Measurements from ENCODE around the gene KRTAP13-2. TPM values are rescaled to one million over a fixed set of nuclear protein-coding genes. Genes with fewer than 3 reads are reported as not detected.

KRTAP13-2 gene
- total RNA-seq, 2 donors from 2014 or later = not detected

DNA sequence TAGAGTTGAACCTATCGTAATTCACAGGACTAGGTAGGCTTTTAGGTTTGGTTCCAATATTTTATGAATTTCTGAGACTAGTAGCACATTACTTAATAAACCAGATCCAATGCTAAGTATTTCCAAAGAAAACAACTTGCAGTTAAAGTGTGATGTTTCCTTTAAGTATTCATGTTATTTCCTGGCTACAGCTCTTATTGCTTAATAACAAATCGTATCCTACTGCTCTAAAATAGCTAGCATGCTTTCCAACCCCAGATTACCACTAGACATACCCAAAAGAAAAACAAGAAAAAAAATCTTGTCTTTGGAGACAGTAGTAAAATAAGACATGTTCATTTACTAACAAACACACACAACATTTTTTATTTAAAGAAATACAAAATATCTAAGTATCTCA lies 35.5 kb downstream of the KRTAP13-2 start:
- Histone ChIP-seq H3K27ac (no peak overlapping the region), H3K4me1 (no peaks in the 10 kb centered on the region), H3K36me3 (no peaks in the 10 kb centered on the region), H3K9me3 (no peaks in the 10 kb centered on the region), H3K27me3 (no peaks in the 10 kb centered on the region), H3K4me3 (no peak overlapping the region)
- DNase-seq (ENCODE audit: low spot score) = no peak
- TF ChIP-seq, protein P1, sequence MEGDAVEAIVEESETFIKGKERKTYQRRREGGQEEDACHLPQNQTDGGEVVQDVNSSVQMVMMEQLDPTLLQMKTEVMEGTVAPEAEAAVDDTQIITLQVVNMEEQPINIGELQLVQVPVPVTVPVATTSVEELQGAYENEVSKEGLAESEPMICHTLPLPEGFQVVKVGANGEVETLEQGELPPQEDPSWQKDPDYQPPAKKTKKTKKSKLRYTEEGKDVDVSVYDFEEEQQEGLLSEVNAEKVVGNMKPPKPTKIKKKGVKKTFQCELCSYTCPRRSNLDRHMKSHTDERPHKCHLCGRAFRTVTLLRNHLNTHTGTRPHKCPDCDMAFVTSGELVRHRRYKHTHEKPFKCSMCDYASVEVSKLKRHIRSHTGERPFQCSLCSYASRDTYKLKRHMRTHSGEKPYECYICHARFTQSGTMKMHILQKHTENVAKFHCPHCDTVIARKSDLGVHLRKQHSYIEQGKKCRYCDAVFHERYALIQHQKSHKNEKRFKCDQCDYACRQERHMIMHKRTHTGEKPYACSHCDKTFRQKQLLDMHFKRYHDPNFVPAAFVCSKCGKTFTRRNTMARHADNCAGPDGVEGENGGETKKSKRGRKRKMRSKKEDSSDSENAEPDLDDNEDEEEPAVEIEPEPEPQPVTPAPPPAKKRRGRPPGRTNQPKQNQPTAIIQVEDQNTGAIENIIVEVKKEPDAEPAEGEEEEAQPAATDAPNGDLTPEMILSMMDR (IDR thresholded peaks at IDR 0.05) = no peak

GRCh38 chr21:30333736-30334135 lies 38.3 kb downstream of the KRTAP13-2 start:
- Histone ChIP-seq H3K4me3 (no peak overlapping the region), H3K36me3 (no peaks in the 10 kb centered on the region), H3K4me1 (no peaks in the 10 kb centered on the region), H3K9me3 (no peaks in the 10 kb centered on the region), H3K27me3 (no peaks in the 10 kb centered on the region), H3K27ac (no peak overlapping the region)
- TF ChIP-seq, protein P1 (IDR thresholded peaks at IDR 0.05) = no peak
- DNase-seq (ENCODE audit: low spot score) = no peak

DNA sequence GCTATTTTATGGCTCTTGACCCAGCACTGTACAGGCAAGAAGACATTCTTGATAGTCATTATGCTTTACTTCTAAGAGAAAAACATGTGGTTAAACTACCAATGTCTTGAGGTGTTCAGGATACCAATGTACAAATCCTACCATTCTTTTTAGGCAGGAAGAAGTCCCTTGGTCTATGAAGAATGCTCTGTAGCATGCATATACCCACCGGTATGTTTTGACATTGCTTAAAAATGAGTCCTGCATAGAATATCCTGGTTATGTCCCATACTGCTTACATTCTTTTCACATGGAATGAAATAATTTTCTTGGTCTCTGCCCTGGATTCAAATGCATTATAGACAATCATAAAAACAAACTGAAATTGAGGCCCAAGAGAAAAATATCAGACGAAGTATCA lies 39.4 kb downstream of the KRTAP13-2 start:
- TF ChIP-seq, protein P1 (IDR thresholded peaks at IDR 0.05) = no peak

GRCh38 chr21:30329203-30329875 lies 42.7 kb downstream of the KRTAP13-2 start:
- H3K27me3 ChIP-seq = no peaks in the 10 kb centered on the region
- no peak overlapping the region for H3K27ac ChIP-seq
- TF ChIP-seq, protein P1 (IDR thresholded peaks at IDR 0.05) = no peak
- H3K4me3 ChIP-seq = no peak overlapping the region
- H3K36me3 ChIP-seq = no peaks in the 10 kb centered on the region
- DNase-seq (ENCODE audit: low spot score) = no peak
- no peaks in the 10 kb centered on the region for H3K4me1 ChIP-seq
- H3K9me3 ChIP-seq = peaks cover 0 to 13% of the 10 kb centered on the region in 2 donors

More for the DNA sequence above, 39.4 kb downstream of the KRTAP13-2 start:
- no peak for DNase-seq (ENCODE audit: low spot score)
- no peaks in the 10 kb centered on the region for H3K36me3 ChIP-seq
- no peak overlapping the region for H3K4me3 ChIP-seq
- H3K4me1 ChIP-seq = no peaks in the 10 kb centered on the region
- H3K27ac ChIP-seq = no peak overlapping the region
- no peaks in the 10 kb centered on the region for H3K27me3 ChIP-seq
- H3K9me3 ChIP-seq = no peaks in the 10 kb centered on the region

DNA sequence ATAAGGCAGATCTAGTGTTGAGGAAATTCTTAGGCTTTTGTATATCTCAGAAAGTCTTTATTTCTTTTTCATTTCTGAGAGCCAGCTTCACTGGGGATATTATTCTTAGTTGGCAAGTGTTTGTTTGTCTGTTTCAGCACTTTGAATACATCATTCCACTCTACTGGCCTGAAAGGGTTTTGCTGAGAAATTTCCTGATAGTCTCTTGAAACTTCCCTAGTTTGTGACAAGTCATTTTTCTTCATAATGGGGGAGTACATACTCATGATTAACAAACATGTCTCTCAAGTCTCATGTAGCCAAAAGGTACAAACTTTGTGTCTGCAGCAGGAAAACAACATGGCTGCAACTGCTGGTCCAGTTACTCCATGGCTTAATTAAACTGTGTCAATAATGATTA lies 45.7 kb downstream of the KRTAP13-2 start:
- no peaks in the 10 kb centered on the region for H3K4me1 ChIP-seq
- no peak for DNase-seq (ENCODE audit: low spot score)
- H3K9me3 ChIP-seq = peaks cover 0 to 13% of the 10 kb centered on the region in 2 donors
- H3K27ac ChIP-seq = no peak overlapping the region
- no peak overlapping the region for H3K4me3 ChIP-seq
- TF ChIP-seq, protein P1 (IDR thresholded peaks at IDR 0.05) = no peak
- H3K36me3 ChIP-seq = no peaks in the 10 kb centered on the region
- no peaks in the 10 kb centered on the region for H3K27me3 ChIP-seq

Small RNA genes within 50 kb of the gene (microRNA-seq; reads per million reads assigned to microRNA genes)
- 0 reads per million in 2 donors for gene MIR4327 (ENCODE audit: borderline number of aligned reads in 2 of 2, borderline replicate concordance in 1 of 2)

Other genes starting within 250 kb of the KRTAP13-2 start
- gene CLDN17, start 205.5 kb downstream of the KRTAP13-2 start, total RNA-seq = not detected
- gene CLDN8, start 156.2 kb downstream of the KRTAP13-2 start, total RNA-seq = not detected
- gene KRTAP24-1, start 89.3 kb downstream of the KRTAP13-2 start, total RNA-seq = not detected
- gene KRTAP25-1, start 82.8 kb downstream of the KRTAP13-2 start, total RNA-seq = not detected
- not detected for gene KRTAP26-1, start 52.0 kb downstream of the KRTAP13-2 start, total RNA-seq
- not detected for gene KRTAP27-1, start 34.6 kb downstream of the KRTAP13-2 start, total RNA-seq
- gene KRTAP23-1, start 23.7 kb downstream of the KRTAP13-2 start, total RNA-seq = not detected
- gene KRTAP13-1, start 23.8 kb upstream of the KRTAP13-2 start, total RNA-seq = not detected
- gene KRTAP13-3, start 53.7 kb upstream of the KRTAP13-2 start, total RNA-seq = not detected
- not detected for gene KRTAP13-4, start 57.9 kb upstream of the KRTAP13-2 start, total RNA-seq
- not detected for gene KRTAP15-1, start 68.0 kb upstream of the KRTAP13-2 start, total RNA-seq
- not detected for gene KRTAP19-1, start 108.1 kb upstream of the KRTAP13-2 start, total RNA-seq
- not detected for gene KRTAP19-2, start 115.2 kb upstream of the KRTAP13-2 start, total RNA-seq
- not detected for gene KRTAP19-3, start 119.7 kb upstream of the KRTAP13-2 start, total RNA-seq
- not detected for gene KRTAP19-4, start 124.9 kb upstream of the KRTAP13-2 start, total RNA-seq
- not detected for gene KRTAP19-5, start 129.9 kb upstream of the KRTAP13-2 start, total RNA-seq
- gene KRTAP19-6, start 169.6 kb upstream of the KRTAP13-2 start, total RNA-seq = not detected
- not detected for gene KRTAP19-7, start 189.0 kb upstream of the KRTAP13-2 start, total RNA-seq
- not detected for gene KRTAP22-2, start 218.1 kb upstream of the KRTAP13-2 start, total RNA-seq
- not detected for gene KRTAP6-3, start 220.2 kb upstream of the KRTAP13-2 start, total RNA-seq
- gene KRTAP6-2, start 226.6 kb upstream of the KRTAP13-2 start, total RNA-seq = not detected
- not detected for gene KRTAP22-1, start 228.8 kb upstream of the KRTAP13-2 start, total RNA-seq
- gene KRTAP6-1, start 241.7 kb upstream of the KRTAP13-2 start, total RNA-seq = not detected
- not detected for gene KRTAP20-1, start 244.2 kb upstream of the KRTAP13-2 start, total RNA-seq
- not detected for gene KRTAP20-4, start 248.4 kb upstream of the KRTAP13-2 start, total RNA-seq

Data from right atrium auricular region (tissue), 2 donors.